ENCODE data around the gene HSPA6.
A peak's percentile ranks its signal among the peaks of the same experiment; 100 is the strongest.

Gene HSPA6

GRCh38 chr1:161506336-161507223 is 17.8 kb upstream of the HSPA6 start:
- peak; percentile 92 for TF ChIP-seq FOXP2 (optimal IDR thresholded peaks at IDR 0.05; ENCODE audit: borderline replicate concordance, extremely low read depth, extremely low read length, insufficient read depth)
- 0 out of 4 replicates have a peak, but pooled peaks of 1 of the 2 experiments have one; percentile 4 for TF ChIP-seq REST (IDR thresholded peaks at IDR 0.05; ENCODE audit: insufficient read depth in 1 of 2, low read depth in 2 of 2, low read length in 2 of 2)
- TF ChIP-seq SIN3A (IDR thresholded peaks at IDR 0.05; ENCODE audit: borderline replicate concordance, insufficient read depth, low read length): no peak

GRCh38 chr1:161510477-161510876 is 13.9 kb upstream of the HSPA6 start:
- TF ChIP-seq FOXP2 (optimal IDR thresholded peaks at IDR 0.05; ENCODE audit: borderline replicate concordance, extremely low read depth, extremely low read length, insufficient read depth) (no peak), POLR2AphosphoS5 (IDR thresholded peaks at IDR 0.05; ENCODE audit: low read depth, low read length) (no peak), REST (IDR thresholded peaks at IDR 0.05; ENCODE audit: insufficient read depth in 1 of 2, low read depth in 2 of 2, low read length in 2 of 2) (no peak), TAF1 (IDR thresholded peaks at IDR 0.05; ENCODE audit: borderline replicate concordance, insufficient read depth, low read length) (no peak), SIN3A (IDR thresholded peaks at IDR 0.05; ENCODE audit: borderline replicate concordance, insufficient read depth, low read length) (no peak)

- TF ChIP-seq FOXP2 (optimal IDR thresholded peaks at IDR 0.05; ENCODE audit: borderline replicate concordance, extremely low read depth, extremely low read length, insufficient read depth): no peak
- no peak for TF ChIP-seq POLR2AphosphoS5 (IDR thresholded peaks at IDR 0.05; ENCODE audit: low read depth, low read length)
- TF ChIP-seq REST (IDR thresholded peaks at IDR 0.05; ENCODE audit: insufficient read depth in 1 of 2, low read depth in 2 of 2, low read length in 2 of 2): no peak
- no peak for TF ChIP-seq SIN3A (IDR thresholded peaks at IDR 0.05; ENCODE audit: borderline replicate concordance, insufficient read depth, low read length)
- TF ChIP-seq TAF1 (IDR thresholded peaks at IDR 0.05; ENCODE audit: borderline replicate concordance, insufficient read depth, low read length): no peak
These were observed 13.2 kb upstream of the HSPA6 start for GRCh38 chr1:161511018-161511755.

GRCh38 chr1:161511756-161512060 is 12.6 kb upstream of the HSPA6 start:
- TF ChIP-seq REST (IDR thresholded peaks at IDR 0.05; ENCODE audit: insufficient read depth in 1 of 2, low read depth in 2 of 2, low read length in 2 of 2) (no peak), POLR2AphosphoS5 (IDR thresholded peaks at IDR 0.05; ENCODE audit: low read depth, low read length) (no peak), FOXP2 (optimal IDR thresholded peaks at IDR 0.05; ENCODE audit: borderline replicate concordance, extremely low read depth, extremely low read length, insufficient read depth) (no peak), TAF1 (IDR thresholded peaks at IDR 0.05; ENCODE audit: borderline replicate concordance, insufficient read depth, low read length) (no peak), SIN3A (IDR thresholded peaks at IDR 0.05; ENCODE audit: borderline replicate concordance, insufficient read depth, low read length) (no peak)
